Lower leg skin (tissue), 4 donors: ENCODE results near the gene PRKCZ. TPM values are rescaled to one million over a fixed set of nuclear protein-coding genes. Genes with fewer than 3 reads are reported as not detected.

Experiments
- DNase-seq, 2 donors: peaks; one replicate each; pipeline ENCODE4 v3.0.0-alpha.2; 2019; ENCODE audit warnings: low spot score in 2 of 2
- H3K4me3 ChIP-seq: fragments of 200-600 bp; sonication (generic); 2 replicates; pipeline ENCODE4 v1.5.1; 2017; ENCODE audit warnings: mild to moderate bottlenecking, low read depth; ENCODE audit not compliant: poor library complexity, severe bottlenecking
- POLR2A ChIP-seq, 2 donors: fragments of 450-650 bp; IDR thresholded peaks; one replicate each; pipeline ENCODE4 v1.6.1; 2016 to 2017; ENCODE audit warnings: antibody characterized with exemption in 2 of 2, mild to moderate bottlenecking in 1 of 2, moderate library complexity in 1 of 2
- WGBS, 2 donors: methylation state at CpG; one replicate each; pipeline ENCODE4 v1.1.5; 2018; 5-methylcytosine and 5-hydroxymethylcytosine counted together
- intact Hi-C: fragments of 100-400 bp; cut with DNase I; formaldehyde crosslinking; loops from one replicate; pipeline ENCODE4 v1.15.0; 2023; ENCODE audit warnings: low total_unique reads
- total RNA-seq, 4 donors: library from RNA; depleted of rRNA; stranded (reverse); fragments of >200 nt; gene quantifications; one replicate each; pipeline ENCODE4 v1.1.0, GENCODE V29; 2016
- TF ChIP-seq, protein P1 (sequence below), 3 donors: fragments of 450-650 bp; IDR thresholded peaks; one replicate each; pipeline ENCODE4 v1.5.1; 2016; ENCODE audit warnings: antibody characterized with exemption in 3 of 3, mild to moderate bottlenecking in 3 of 3, moderate library complexity in 2 of 3

Gene PRKCZ
- total RNA-seq, 4 donors from 2014 or later: 25.9 to 32.2 (median 26.8) TPM

DNA sequence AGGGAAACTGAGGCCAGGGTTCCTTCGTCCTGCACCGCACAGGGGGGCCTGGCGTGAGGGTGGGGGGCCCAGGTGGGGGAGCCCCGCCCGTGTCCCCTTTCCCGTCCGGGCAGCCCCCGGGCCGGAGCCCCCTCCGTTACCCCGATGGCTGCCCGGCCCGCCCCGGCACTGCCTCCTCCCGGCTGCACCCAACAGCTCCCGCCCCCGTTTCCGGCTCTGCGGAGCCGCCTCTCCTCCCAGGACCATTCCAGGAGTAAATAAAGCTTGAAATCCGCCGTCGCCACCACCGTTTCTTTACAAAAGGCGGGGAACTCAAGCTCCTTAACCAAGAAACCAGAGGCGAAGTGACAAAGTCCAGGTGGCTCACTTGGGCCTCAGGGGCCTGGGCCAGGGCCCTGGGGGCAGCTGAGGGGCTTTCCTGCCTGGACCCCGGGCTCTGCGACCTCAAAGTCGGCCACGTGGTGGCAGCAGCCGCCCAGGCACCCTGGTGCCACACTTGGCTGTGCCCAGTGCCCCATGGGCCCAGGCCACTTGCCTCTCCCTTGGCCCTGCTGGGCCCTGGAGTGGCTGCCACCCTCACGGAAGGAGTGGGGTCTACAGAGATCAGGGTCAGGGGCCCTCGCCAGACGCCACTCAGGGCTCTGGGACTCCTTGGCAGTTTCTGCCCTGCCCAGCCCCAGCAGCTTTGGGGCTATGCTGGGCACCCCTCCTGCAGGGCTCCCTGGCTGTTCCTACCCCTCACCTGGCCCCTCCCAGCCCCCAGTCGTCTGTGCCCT lies 144.9 kb downstream of the PRKCZ start:
- DNase-seq: peak; percentile 85 to 98
- TF ChIP-seq POLR2A (IDR thresholded peaks at IDR 0.05): no peak
- TF ChIP-seq, protein P1, sequence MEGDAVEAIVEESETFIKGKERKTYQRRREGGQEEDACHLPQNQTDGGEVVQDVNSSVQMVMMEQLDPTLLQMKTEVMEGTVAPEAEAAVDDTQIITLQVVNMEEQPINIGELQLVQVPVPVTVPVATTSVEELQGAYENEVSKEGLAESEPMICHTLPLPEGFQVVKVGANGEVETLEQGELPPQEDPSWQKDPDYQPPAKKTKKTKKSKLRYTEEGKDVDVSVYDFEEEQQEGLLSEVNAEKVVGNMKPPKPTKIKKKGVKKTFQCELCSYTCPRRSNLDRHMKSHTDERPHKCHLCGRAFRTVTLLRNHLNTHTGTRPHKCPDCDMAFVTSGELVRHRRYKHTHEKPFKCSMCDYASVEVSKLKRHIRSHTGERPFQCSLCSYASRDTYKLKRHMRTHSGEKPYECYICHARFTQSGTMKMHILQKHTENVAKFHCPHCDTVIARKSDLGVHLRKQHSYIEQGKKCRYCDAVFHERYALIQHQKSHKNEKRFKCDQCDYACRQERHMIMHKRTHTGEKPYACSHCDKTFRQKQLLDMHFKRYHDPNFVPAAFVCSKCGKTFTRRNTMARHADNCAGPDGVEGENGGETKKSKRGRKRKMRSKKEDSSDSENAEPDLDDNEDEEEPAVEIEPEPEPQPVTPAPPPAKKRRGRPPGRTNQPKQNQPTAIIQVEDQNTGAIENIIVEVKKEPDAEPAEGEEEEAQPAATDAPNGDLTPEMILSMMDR (IDR thresholded peaks at IDR 0.05): peak in 1 of 3 donors; percentile 97
- peak overlapping the region; percentile 28 for H3K4me3 ChIP-seq
- 0% methylated on average over 13 to 34 of the region's 35 CpGs for WGBS, 2 donors
- intact Hi-C loops: loop anchor here (10.0 kb wide), 1 partner anchor 120 kb away; no protein-coding TSS in a partner anchor

DNA sequence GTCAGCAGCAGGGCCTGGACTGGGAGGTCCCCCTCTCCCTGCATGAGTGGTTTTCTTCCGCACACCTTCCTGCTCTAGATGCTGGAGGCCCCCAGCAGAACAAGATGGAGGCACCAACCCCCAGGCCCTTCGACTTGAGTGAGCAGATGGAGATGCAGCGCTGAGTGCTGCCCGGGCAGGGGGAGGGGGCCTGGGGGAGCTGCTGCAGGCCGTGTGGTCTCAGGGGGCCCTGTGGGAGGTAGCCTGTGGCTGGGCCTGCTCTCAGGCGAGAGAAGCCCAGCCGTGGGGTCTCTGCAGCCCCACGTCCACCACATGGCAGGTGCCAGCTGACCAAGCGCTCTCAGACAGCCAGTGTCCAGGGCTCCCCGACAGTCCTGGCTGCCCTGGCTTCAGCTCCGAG lies 145.6 kb downstream of the PRKCZ start:
- H3K4me3 ChIP-seq: no peak overlapping the region
- 74 to 79% methylated on average over 6 to 8 of the region's 11 CpGs for WGBS, 2 donors
- intact Hi-C loops: loop anchor here (2.0 to 10.0 kb wide), 2 partner anchors 119 to 187 kb away; no protein-coding TSS in a partner anchor
- no peak for TF ChIP-seq POLR2A (IDR thresholded peaks at IDR 0.05)
- TF ChIP-seq, protein P1 (IDR thresholded peaks at IDR 0.05): no peak
- DNase-seq: no peak

DNA sequence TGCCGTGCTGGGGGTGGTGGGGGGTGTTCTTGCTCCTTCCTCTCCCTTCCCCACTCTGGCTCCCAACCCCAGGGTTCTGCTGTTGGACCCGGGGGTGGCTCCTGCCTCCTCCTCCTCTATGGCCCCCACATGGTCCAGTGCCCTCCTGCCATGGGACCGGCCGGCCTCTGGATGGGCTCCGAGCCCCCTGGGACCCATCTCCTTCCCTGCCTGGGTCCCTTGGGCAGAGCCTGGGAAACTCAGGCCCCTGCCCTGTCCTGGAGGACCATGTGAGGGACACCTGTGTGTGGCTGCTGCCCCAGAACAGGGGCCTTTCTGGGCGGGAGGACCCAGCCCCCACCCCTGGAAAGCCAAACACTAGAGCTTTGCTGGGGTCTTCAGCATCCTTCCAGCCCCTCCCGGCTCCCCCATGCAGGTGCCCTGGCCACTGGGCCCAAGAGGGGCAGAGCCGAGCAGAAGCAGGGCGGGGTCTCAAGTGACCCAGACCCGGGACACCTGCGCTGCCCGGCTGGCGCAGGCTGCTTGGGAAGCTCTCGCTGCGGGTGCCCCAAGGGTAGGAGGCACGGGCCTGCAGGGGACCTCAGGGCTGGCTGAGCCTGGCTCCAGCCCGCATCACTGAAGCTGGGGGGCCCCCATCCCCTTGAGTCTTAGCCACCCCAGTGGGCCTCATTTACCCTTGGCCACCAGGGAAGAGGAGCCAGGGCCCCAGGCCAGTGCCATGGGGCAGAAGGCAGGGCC lies 146.9 kb downstream of the PRKCZ start:
- TF ChIP-seq POLR2A (IDR thresholded peaks at IDR 0.05): no peak
- TF ChIP-seq, protein P1 (IDR thresholded peaks at IDR 0.05): no peak
- WGBS, 2 donors: 91 to 92% methylated on average over 14 to 17 of the region's 17 CpGs
- DNase-seq: no peak
- intact Hi-C loops: loop anchor here (2.0 to 10.0 kb wide), 2 partner anchors 118 to 186 kb away; no protein-coding TSS in a partner anchor
- no peak overlapping the region for H3K4me3 ChIP-seq

DNA sequence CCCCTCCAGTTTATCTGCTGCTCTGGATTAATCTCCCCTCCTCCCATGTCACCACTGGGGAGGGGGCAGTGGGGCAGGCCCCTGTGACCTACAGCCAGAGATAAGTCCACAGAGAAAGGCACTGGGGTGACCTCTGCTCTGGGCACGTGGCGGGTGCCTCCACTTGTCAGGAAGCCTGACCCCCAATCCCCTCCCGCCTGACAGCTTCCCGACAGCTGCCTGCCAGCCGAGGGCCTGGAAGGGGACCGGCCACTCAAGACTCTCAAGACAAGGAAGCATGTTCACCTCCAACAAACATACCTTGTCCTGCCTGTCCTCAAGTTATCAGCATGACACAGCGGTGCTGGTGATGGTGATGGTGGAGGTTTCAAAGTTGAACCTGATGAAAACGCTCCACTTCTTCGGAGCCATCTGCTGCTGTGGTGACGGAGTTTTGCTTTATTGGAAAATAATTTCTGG lies 147.5 kb downstream of the PRKCZ start:
- intact Hi-C loops: loop anchor here (2.0 to 10.0 kb wide), 2 partner anchors 117 to 185 kb away; no protein-coding TSS in a partner anchor
- no peak for TF ChIP-seq POLR2A (IDR thresholded peaks at IDR 0.05)
- TF ChIP-seq, protein P1 (IDR thresholded peaks at IDR 0.05): no peak
- no peak for DNase-seq
- WGBS, 2 donors: 86 to 94% methylated on average over 9 to 10 of the region's 10 CpGs
- H3K4me3 ChIP-seq: no peak overlapping the region

DNA sequence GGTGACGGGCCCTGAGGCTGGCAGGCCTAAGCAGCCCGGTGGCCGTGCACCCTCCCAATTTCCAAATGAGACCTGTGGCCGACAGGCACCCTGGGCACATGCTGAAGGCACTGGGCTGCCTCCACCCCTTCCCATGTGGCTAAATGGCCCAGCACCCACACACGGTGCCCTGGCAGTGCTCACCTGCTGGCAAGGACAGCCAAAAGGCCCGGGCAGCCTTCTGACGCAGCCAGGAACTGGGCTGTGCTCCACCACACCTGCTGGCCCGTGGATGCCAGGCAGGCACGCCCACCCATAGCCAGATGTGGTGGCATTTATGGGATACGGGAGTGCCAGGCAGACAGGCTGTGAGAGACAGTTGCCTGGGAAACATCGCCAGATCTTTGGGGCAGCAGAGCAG lies 148.4 kb downstream of the PRKCZ start:
- TF ChIP-seq POLR2A (IDR thresholded peaks at IDR 0.05): no peak
- TF ChIP-seq, protein P1 (IDR thresholded peaks at IDR 0.05): no peak
- 38 to 67% methylated on average over 6 of the region's 11 CpGs for WGBS, 2 donors
- intact Hi-C loops: loop anchor here (10.0 kb wide), 1 partner anchor 116 kb away; no protein-coding TSS in a partner anchor
- H3K4me3 ChIP-seq: no peak overlapping the region
- no peak for DNase-seq
